H1 (cell line): ENCODE measurements around the gene CCDC51. TPM values are rescaled to one million over a fixed set of nuclear protein-coding genes. Genes with fewer than 3 reads are reported as not detected.

Source experiments
- EGR1 ChIP-seq: IDR thresholded peaks from 2 replicates; pipeline ENCODE4 v1.6.1; 2011; ENCODE audit warnings: low read depth, low read length, borderline replicate concordance
- EP300 ChIP-seq, 2 experiments: IDR thresholded peaks; 1 replicate in 1 of 2; 2 replicates in 1 of 2; pipeline ENCODE4 v1.6.1; 2011 to 2012; ENCODE audit warnings: low read depth in 2 of 2, low read length in 2 of 2, mild to moderate bottlenecking in 2 of 2, borderline replicate concordance in 1 of 2, inconsistent platforms in 1 of 2, moderate library complexity in 1 of 2
- POLR2AphosphoS5 ChIP-seq: IDR thresholded peaks from 2 replicates; pipeline ENCODE4 v1.6.1; 2011; ENCODE audit warnings: low read depth, low read length
- SIX5 ChIP-seq: IDR thresholded peaks from 2 replicates; pipeline ENCODE4 v1.6.1; 2011; ENCODE audit warnings: mild to moderate bottlenecking, low read depth, low read length
- SP2 ChIP-seq: IDR thresholded peaks from 2 replicates; pipeline ENCODE4 v1.6.1; 2012; ENCODE audit warnings: mild to moderate bottlenecking, low read length, inconsistent platforms
- TEAD4 ChIP-seq: IDR thresholded peaks from 2 replicates; pipeline ENCODE4 v1.6.1; 2012; ENCODE audit warnings: low read depth, low read length, inconsistent platforms, mixed read lengths
- polyA plus RNA-seq, 7 experiments: library from polyadenylated mRNA; depleted of rRNA in 3 of 7; stranded (reverse) in 5 of 7; unstranded in 2 of 7; fragments of >200 nt in 5 of 7; fragments of 200-250 nt in 2 of 7; gene quantifications; 1 replicate in 5 of 7; 2 replicates in 1 of 7; 4 replicates in 1 of 7; pipeline versions ENCODE4 v1.2.1 to v1.2.3, GENCODE V29; 2011 to 2013; ENCODE audit warnings: missing spikeins in 2 of 7, mixed read lengths in 2 of 7
- total RNA-seq: library from RNA; stranded (reverse); fragmentation: NEBNext Ultra II Directional; extraction: Animal tissue kit (Norgen Biotek cat#: 25700); gene quantifications from 2 replicates; pipeline ENCODE4 v1.2.1, GENCODE V29; 2021
- TF ChIP-seq, protein P1 (sequence below): fragments of 300-600 bp; sonication (generic); IDR thresholded peaks from 2 replicates; pipeline ENCODE4 v1.7.1; 2012; ENCODE audit warnings: low read length, moderate library complexity, mild to moderate bottlenecking, inconsistent platforms; ENCODE audit not compliant: insufficient replicate concordance
- TF ChIP-seq, protein P2 (sequence below): IDR thresholded peaks from 2 replicates; pipeline ENCODE4 v1.6.1; 2011; ENCODE audit warnings: low read depth, mild to moderate bottlenecking, low read length; ENCODE audit not compliant: insufficient read depth

The CCDC51 gene
- total and polyA plus RNA-seq, 2 of the 8 experiments (the other 6 are each of a cell fraction or from before 2014, with no cell fraction given), result 21.3 to 21.4 TPM

DNA sequence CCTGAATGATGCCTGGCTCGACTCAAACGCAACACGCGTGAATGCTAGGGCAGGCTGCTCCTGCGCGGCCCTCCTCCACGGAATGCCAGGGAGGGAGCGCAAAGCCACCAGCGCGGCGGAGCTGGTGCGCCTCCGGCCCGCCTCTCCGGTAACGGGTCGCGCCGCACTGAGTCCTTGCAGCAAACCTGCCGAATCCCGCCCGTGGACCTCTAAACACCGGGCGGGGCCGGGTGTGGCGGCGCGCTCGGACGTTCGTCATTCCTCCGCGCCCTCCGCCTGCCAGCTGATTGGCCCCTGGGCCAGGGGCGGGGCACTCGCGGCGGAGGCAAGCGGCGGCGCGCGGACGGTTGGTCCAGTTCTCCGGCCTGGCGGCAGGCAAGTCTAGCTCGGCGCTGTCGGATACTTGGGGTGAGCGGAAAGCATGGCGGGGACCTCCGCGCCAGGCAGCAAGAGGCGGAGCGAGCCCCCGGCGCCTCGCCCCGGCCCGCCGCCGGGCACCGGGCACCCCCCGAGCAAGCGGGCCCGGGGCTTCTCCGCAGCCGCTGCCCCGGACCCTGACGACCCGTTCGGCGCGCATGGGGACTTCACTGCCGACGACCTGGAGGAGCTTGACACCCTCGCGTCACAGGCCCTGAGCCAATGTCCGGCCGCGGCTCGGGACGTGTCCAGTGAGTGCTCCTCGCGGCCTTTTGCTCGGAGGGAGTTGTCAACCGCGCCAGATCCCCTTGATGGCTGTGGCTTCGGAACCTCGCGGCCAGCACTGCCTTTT is 6.7 kb upstream of the CCDC51 start, which contains the start of gene ATRIP (continued):
- TF ChIP-seq EP300 (IDR thresholded peaks at IDR 0.05; ENCODE audit: borderline replicate concordance in 1 of 2, low read depth in 2 of 2, low read length in 2 of 2), result peak in 1 of 2 experiments; percentile 35; a peak in 1 of 3 replicates
- no peak for TF ChIP-seq EGR1
- TF ChIP-seq TEAD4, result no peak
- TF ChIP-seq, protein P1, sequence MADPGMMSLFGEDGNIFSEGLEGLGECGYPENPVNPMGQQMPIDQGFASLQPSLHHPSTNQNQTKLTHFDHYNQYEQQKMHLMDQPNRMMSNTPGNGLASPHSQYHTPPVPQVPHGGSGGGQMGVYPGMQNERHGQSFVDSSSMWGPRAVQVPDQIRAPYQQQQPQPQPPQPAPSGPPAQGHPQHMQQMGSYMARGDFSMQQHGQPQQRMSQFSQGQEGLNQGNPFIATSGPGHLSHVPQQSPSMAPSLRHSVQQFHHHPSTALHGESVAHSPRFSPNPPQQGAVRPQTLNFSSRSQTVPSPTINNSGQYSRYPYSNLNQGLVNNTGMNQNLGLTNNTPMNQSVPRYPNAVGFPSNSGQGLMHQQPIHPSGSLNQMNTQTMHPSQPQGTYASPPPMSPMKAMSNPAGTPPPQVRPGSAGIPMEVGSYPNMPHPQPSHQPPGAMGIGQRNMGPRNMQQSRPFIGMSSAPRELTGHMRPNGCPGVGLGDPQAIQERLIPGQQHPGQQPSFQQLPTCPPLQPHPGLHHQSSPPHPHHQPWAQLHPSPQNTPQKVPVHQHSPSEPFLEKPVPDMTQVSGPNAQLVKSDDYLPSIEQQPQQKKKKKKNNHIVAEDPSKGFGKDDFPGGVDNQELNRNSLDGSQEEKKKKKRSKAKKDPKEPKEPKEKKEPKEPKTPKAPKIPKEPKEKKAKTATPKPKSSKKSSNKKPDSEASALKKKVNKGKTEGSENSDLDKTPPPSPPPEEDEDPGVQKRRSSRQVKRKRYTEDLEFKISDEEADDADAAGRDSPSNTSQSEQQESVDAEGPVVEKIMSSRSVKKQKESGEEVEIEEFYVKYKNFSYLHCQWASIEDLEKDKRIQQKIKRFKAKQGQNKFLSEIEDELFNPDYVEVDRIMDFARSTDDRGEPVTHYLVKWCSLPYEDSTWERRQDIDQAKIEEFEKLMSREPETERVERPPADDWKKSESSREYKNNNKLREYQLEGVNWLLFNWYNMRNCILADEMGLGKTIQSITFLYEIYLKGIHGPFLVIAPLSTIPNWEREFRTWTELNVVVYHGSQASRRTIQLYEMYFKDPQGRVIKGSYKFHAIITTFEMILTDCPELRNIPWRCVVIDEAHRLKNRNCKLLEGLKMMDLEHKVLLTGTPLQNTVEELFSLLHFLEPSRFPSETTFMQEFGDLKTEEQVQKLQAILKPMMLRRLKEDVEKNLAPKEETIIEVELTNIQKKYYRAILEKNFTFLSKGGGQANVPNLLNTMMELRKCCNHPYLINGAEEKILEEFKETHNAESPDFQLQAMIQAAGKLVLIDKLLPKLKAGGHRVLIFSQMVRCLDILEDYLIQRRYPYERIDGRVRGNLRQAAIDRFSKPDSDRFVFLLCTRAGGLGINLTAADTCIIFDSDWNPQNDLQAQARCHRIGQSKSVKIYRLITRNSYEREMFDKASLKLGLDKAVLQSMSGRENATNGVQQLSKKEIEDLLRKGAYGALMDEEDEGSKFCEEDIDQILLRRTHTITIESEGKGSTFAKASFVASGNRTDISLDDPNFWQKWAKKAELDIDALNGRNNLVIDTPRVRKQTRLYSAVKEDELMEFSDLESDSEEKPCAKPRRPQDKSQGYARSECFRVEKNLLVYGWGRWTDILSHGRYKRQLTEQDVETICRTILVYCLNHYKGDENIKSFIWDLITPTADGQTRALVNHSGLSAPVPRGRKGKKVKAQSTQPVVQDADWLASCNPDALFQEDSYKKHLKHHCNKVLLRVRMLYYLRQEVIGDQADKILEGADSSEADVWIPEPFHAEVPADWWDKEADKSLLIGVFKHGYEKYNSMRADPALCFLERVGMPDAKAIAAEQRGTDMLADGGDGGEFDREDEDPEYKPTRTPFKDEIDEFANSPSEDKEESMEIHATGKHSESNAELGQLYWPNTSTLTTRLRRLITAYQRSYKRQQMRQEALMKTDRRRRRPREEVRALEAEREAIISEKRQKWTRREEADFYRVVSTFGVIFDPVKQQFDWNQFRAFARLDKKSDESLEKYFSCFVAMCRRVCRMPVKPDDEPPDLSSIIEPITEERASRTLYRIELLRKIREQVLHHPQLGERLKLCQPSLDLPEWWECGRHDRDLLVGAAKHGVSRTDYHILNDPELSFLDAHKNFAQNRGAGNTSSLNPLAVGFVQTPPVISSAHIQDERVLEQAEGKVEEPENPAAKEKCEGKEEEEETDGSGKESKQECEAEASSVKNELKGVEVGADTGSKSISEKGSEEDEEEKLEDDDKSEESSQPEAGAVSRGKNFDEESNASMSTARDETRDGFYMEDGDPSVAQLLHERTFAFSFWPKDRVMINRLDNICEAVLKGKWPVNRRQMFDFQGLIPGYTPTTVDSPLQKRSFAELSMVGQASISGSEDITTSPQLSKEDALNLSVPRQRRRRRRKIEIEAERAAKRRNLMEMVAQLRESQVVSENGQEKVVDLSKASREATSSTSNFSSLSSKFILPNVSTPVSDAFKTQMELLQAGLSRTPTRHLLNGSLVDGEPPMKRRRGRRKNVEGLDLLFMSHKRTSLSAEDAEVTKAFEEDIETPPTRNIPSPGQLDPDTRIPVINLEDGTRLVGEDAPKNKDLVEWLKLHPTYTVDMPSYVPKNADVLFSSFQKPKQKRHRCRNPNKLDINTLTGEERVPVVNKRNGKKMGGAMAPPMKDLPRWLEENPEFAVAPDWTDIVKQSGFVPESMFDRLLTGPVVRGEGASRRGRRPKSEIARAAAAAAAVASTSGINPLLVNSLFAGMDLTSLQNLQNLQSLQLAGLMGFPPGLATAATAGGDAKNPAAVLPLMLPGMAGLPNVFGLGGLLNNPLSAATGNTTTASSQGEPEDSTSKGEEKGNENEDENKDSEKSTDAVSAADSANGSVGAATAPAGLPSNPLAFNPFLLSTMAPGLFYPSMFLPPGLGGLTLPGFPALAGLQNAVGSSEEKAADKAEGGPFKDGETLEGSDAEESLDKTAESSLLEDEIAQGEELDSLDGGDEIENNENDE, result no peak
- TF ChIP-seq, protein P2, sequence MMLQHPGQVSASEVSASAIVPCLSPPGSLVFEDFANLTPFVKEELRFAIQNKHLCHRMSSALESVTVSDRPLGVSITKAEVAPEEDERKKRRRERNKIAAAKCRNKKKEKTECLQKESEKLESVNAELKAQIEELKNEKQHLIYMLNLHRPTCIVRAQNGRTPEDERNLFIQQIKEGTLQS, result peak; percentile 89
- no peak for TF ChIP-seq SP2
- TF ChIP-seq SIX5, result no peak
- peak; percentile 96 for TF ChIP-seq POLR2AphosphoS5
